Measurements from ENCODE around the gene SPATA31C2. TPM values are rescaled to one million over a fixed set of nuclear protein-coding genes. Genes with fewer than 3 reads are reported as not detected.

Gene SPATA31C2
- total RNA-seq, 4 donors from 2014 or later, result not detected

DNA sequence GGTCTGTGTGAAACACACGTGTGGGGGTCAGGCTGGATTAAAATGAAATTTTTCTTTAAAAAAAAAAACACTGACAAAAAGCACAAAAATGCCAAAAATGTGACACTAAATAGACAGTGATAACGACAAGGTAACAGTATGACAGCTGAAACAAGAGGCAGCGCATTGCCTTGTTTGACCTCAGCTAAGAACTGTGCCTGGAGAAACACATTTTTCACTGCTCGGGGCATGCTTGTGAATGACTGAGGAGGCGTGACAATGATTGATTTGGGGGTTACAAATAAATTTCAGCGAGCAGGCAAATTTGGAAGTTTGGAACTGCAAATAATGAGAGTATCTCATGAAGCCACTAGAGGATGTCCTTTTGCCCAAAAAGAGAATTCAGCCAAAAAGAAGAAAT, 44.2 kb upstream of the SPATA31C2 start:
- H3K4me1 ChIP-seq, result peaks cover 0 to 14% (median 0%) of the 10 kb centered on the region in 3 donors
- no peak overlapping the region for H3K4me3 ChIP-seq
- 55 to 65% methylated on average over 6 of the region's 6 CpGs for WGBS, 2 donors (ENCODE audit: low coverage in 1 of 2)
- no peaks in the 10 kb centered on the region for H3K36me3 ChIP-seq
- no peak overlapping the region for H3K27ac ChIP-seq
- no peak for ATAC-seq
- no peak for TF ChIP-seq POLR2AphosphoS5 (IDR thresholded peaks at IDR 0.05)
- TF ChIP-seq, protein P1, sequence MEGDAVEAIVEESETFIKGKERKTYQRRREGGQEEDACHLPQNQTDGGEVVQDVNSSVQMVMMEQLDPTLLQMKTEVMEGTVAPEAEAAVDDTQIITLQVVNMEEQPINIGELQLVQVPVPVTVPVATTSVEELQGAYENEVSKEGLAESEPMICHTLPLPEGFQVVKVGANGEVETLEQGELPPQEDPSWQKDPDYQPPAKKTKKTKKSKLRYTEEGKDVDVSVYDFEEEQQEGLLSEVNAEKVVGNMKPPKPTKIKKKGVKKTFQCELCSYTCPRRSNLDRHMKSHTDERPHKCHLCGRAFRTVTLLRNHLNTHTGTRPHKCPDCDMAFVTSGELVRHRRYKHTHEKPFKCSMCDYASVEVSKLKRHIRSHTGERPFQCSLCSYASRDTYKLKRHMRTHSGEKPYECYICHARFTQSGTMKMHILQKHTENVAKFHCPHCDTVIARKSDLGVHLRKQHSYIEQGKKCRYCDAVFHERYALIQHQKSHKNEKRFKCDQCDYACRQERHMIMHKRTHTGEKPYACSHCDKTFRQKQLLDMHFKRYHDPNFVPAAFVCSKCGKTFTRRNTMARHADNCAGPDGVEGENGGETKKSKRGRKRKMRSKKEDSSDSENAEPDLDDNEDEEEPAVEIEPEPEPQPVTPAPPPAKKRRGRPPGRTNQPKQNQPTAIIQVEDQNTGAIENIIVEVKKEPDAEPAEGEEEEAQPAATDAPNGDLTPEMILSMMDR (IDR thresholded peaks at IDR 0.05), result no peak
- TF ChIP-seq EP300 (IDR thresholded peaks at IDR 0.05), result no peak
- no peak for TF ChIP-seq POLR2A (IDR thresholded peaks at IDR 0.05)
- H3K9me3 ChIP-seq, result no peaks in the 10 kb centered on the region
- no peaks in the 10 kb centered on the region for H3K27me3 ChIP-seq

DNA sequence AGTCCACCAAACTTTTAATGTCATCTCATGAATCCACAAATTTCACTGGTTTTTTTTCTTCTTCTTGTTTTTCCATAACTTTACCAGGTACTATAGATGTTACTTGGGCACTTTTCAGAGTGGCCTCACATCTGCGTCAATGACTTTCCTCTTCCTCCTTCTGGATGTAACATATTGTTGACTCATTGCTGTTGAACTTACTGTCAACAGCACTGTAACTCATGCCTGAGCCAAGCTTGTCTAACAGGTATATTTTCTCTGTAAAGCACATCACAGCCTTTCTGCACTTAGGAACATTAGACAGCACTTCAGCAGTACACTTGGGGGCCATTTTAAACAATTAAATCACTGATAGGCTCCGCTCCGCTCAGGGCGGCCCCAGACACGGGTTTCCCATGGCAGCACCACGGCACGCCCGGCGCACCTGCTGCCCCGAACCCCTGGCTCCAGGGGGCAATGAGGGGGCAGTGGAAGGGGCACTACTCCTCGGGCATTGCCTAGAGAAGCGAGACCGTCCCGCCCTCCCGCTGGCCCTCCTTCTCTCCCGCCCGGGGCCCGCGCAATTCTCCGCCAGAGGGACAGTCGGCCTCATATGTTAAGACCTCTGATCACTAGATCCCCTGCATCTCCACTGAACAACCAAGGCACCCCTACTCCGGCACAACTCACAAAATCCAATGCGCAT, 41.9 kb upstream of the SPATA31C2 start:
- H3K4me3 ChIP-seq, result no peak overlapping the region
- TF ChIP-seq, protein P1 (IDR thresholded peaks at IDR 0.05), result no peak
- no peak for TF ChIP-seq POLR2AphosphoS5 (IDR thresholded peaks at IDR 0.05)
- TF ChIP-seq EP300 (IDR thresholded peaks at IDR 0.05), result no peak
- TF ChIP-seq POLR2A (IDR thresholded peaks at IDR 0.05), result no peak
- no peaks in the 10 kb centered on the region for H3K36me3 ChIP-seq
- peaks cover 0 to 14% (median 0%) of the 10 kb centered on the region in 3 donors for H3K4me1 ChIP-seq
- no peak for ATAC-seq
- H3K27ac ChIP-seq, result no peak overlapping the region
- no peaks in the 10 kb centered on the region for H3K9me3 ChIP-seq
- 97 to 100% methylated on average over 6 to 16 of the region's 23 CpGs for WGBS, 2 donors (ENCODE audit: low coverage in 1 of 2)
- H3K27me3 ChIP-seq, result no peaks in the 10 kb centered on the region

DNA sequence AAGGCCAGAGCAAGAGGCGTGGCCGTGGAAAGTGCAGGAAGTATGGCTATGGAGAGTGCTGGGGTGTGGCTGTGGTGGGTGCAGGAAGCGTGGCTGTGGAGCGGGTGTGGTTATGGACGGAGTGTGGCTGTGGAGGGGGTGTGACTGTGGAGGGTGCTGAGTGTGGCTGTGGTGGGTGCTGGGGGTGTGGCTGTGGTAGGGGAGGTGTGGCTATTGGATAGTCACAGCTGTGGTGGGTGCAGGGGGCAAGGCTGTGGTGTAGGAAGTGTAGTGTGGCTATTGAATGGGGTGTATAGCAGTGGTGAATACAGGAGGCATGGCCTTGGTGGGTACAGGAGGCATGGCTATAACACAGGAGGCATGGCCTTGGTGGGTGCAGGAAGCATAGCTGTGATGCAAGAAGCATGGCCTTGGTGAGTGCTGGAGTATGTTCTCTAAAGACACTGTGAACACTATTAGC, 40.8 kb upstream of the SPATA31C2 start:
- WGBS, 2 donors (ENCODE audit: low coverage in 1 of 2), result 65 to 81% methylated on average over 5 of the region's 5 CpGs
- Histone ChIP-seq H3K9me3 (no peaks in the 10 kb centered on the region), H3K27ac (no peak overlapping the region), H3K27me3 (no peaks in the 10 kb centered on the region), H3K4me1 (peaks cover 0 to 8% (median 0%) of the 10 kb centered on the region in 3 donors), H3K36me3 (no peaks in the 10 kb centered on the region), H3K4me3 (no peak overlapping the region)
- ATAC-seq, result no peak
- TF ChIP-seq, protein P1 (IDR thresholded peaks at IDR 0.05), result no peak
- TF ChIP-seq POLR2AphosphoS5 (IDR thresholded peaks at IDR 0.05), result no peak
- TF ChIP-seq POLR2A (IDR thresholded peaks at IDR 0.05), result no peak
- TF ChIP-seq EP300 (IDR thresholded peaks at IDR 0.05), result no peak

DNA sequence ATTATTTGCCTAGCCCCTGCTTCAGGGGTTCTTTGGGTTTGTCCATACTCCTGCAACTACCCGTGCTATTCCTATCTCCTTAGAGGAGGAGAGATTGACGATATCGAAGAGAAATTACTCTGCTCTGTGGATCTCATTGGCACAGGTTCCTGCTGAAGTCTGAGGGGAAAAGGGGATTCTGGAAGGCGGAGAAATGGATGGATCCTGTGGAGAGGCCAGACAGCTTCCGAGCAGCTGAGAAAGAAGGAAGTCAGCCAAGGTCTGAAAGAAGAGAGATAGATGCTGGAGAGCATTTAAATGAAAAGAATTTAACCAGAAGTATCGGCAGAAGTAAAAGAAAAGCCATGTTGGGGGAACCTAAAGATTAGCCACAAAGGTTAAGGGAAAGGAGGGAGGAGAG, 40.4 kb upstream of the SPATA31C2 start:
- no peaks in the 10 kb centered on the region for H3K36me3 ChIP-seq
- H3K27me3 ChIP-seq, result no peaks in the 10 kb centered on the region
- no peak for ATAC-seq
- no peaks in the 10 kb centered on the region for H3K9me3 ChIP-seq
- TF ChIP-seq, protein P1 (IDR thresholded peaks at IDR 0.05), result no peak
- no peak for TF ChIP-seq POLR2A (IDR thresholded peaks at IDR 0.05)
- TF ChIP-seq POLR2AphosphoS5 (IDR thresholded peaks at IDR 0.05), result no peak
- TF ChIP-seq EP300 (IDR thresholded peaks at IDR 0.05), result no peak
- WGBS, 2 donors (ENCODE audit: low coverage in 1 of 2), result 49 to 53% methylated on average over 3 to 5 of the region's 6 CpGs
- H3K4me1 ChIP-seq, result peaks cover 0 to 4% (median 0%) of the 10 kb centered on the region in 3 donors
- H3K27ac ChIP-seq, result no peak overlapping the region
- H3K4me3 ChIP-seq, result no peak overlapping the region

DNA sequence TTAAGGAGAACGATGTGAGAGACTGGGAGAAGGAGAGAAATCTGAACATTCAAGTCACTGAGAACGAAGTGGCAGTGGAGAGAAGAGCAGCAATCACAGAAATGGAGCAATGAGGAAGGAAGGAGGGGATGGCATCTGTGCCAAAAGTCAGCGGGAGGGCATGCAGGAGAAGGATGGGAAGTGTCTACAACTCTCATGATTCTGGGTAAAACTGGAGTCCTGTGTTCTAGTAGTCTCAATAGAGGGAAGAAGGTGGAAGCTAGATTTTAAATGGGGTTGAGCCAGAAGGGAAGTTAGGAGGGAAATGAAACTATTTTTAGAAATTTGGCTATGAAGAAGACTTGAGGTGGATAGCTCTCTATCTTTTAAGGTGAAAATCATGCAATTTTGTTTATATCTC, 39.1 kb upstream of the SPATA31C2 start:
- no peaks in the 10 kb centered on the region for H3K36me3 ChIP-seq
- WGBS, 2 donors (ENCODE audit: low coverage in 1 of 2), result 90 to 92% methylated on average over 3 of the region's 3 CpGs
- TF ChIP-seq EP300 (IDR thresholded peaks at IDR 0.05) (no peak), POLR2A (IDR thresholded peaks at IDR 0.05) (no peak), POLR2AphosphoS5 (IDR thresholded peaks at IDR 0.05) (no peak)
- TF ChIP-seq, protein P1 (IDR thresholded peaks at IDR 0.05), result no peak
- H3K27me3 ChIP-seq, result no peaks in the 10 kb centered on the region
- ATAC-seq, result no peak
- no peaks in the 10 kb centered on the region for H3K4me1 ChIP-seq
- H3K27ac ChIP-seq, result no peak overlapping the region
- H3K4me3 ChIP-seq, result no peak overlapping the region
- H3K9me3 ChIP-seq, result no peaks in the 10 kb centered on the region
